ENCODE measurements around the gene C17orf107.
A peak's percentile ranks its signal among the peaks of the same experiment; 100 is the strongest.
"Not testable (repeated sequence)": the region's sequence is repeated elsewhere in the genome, so short reads cannot be mapped to it uniquely, and the experiment has no call there.

C17orf107 gene

GRCh38 chr17:4899341-4900230 lies at the start of gene C17orf107:
C17orf107 (plus strand) TSS chr17:4899536; CDS start chr17:4899763, 227 bp downstream.
- no peak for DNase-seq (ENCODE audit: low spot score)

- no peak for DNase-seq (ENCODE audit: low spot score)
Measured at GRCh38 chr17:4850246-4850645, 49.1 kb upstream of the C17orf107 start.

- no peak for DNase-seq (ENCODE audit: low spot score)
Measured at GRCh38 chr17:4851084-4851483, 48.3 kb upstream of the C17orf107 start.

- no peak for DNase-seq (ENCODE audit: low spot score)
Measured at GRCh38 chr17:4852567-4853207, 46.6 kb upstream of the C17orf107 start.

GRCh38 chr17:4853208-4853671 lies 46.1 kb upstream of the C17orf107 start:
- no peak for DNase-seq (ENCODE audit: low spot score)

GRCh38 chr17:4854111-4854681 lies 45.1 kb upstream of the C17orf107 start:
- no peak for DNase-seq (ENCODE audit: low spot score)

GRCh38 chr17:4856271-4856936 lies 42.9 kb upstream of the C17orf107 start:
- no peak for DNase-seq (ENCODE audit: low spot score)

GRCh38 chr17:4856937-4857314 lies 42.4 kb upstream of the C17orf107 start:
- peak; percentile 88 for DNase-seq (ENCODE audit: low spot score)

GRCh38 chr17:4857347-4857746 lies 42.0 kb upstream of the C17orf107 start:
- not testable (repeated sequence) for DNase-seq (ENCODE audit: low spot score)

- DNase-seq (ENCODE audit: low spot score), result peak; percentile 98
Measured at GRCh38 chr17:4858068-4858881, 41.1 kb upstream of the C17orf107 start.

GRCh38 chr17:4858882-4859260 lies 40.5 kb upstream of the C17orf107 start:
- DNase-seq (ENCODE audit: low spot score), result peak; percentile 69

- DNase-seq (ENCODE audit: low spot score), result peak; percentile 77
Measured at GRCh38 chr17:4859816-4860625, 39.3 kb upstream of the C17orf107 start.

GRCh38 chr17:4860651-4861050 lies 38.7 kb upstream of the C17orf107 start:
- DNase-seq (ENCODE audit: low spot score), result no peak

- DNase-seq (ENCODE audit: low spot score), result peak; percentile 54
Measured at GRCh38 chr17:4861052-4861451, 38.3 kb upstream of the C17orf107 start.

GRCh38 chr17:4862720-4863119 lies 36.6 kb upstream of the C17orf107 start:
- no peak for DNase-seq (ENCODE audit: low spot score)

- DNase-seq (ENCODE audit: low spot score), result no peak
Measured at GRCh38 chr17:4863321-4863720, 36.0 kb upstream of the C17orf107 start.

- not testable (repeated sequence) for DNase-seq (ENCODE audit: low spot score)
Measured at GRCh38 chr17:4867535-4867934, 31.8 kb upstream of the C17orf107 start.

- not testable (repeated sequence) for DNase-seq (ENCODE audit: low spot score)
Measured at GRCh38 chr17:4869058-4869998, 30.0 kb upstream of the C17orf107 start.

GRCh38 chr17:4870855-4871254 lies 28.5 kb upstream of the C17orf107 start:
- no peak for DNase-seq (ENCODE audit: low spot score)
